ENCODE data around the gene SLIT3.

SLIT3 gene

GRCh38 chr5:169251333-169252084 is 49.4 kb downstream of the SLIT3 start:
- TF ChIP-seq CSDC2 (CRISPR knock-in tag; IDR thresholded peaks at IDR 0.05) = no peak
- peak; percentile 31; the same call in 1 of the 2 replicates for TF ChIP-seq ISL1 (CRISPR knock-in tag; IDR thresholded peaks at IDR 0.05)
- peak; percentile 65 for ATAC-seq

- no peak for ATAC-seq
- TF ChIP-seq SNAI2 (CRISPR knock-in tag; IDR thresholded peaks at IDR 0.05) = no peak
- TF ChIP-seq RARB (CRISPR knock-in tag; IDR thresholded peaks at IDR 0.05) = no peak
- TF ChIP-seq ARNTL (CRISPR knock-in tag; IDR thresholded peaks at IDR 0.05; ENCODE audit: borderline replicate concordance, low read depth) = no peak
- no peak for TF ChIP-seq ZFP30 (CRISPR knock-in tag; IDR thresholded peaks at IDR 0.05)
- TF ChIP-seq ESRRG (CRISPR knock-in tag; IDR thresholded peaks at IDR 0.05) = no peak
- no peak for TF ChIP-seq PPARA (CRISPR knock-in tag; IDR thresholded peaks at IDR 0.05; ENCODE audit: borderline replicate concordance)
- TF ChIP-seq TSHZ2 (CRISPR knock-in tag; IDR thresholded peaks at IDR 0.05) = no peak
- TF ChIP-seq ZC3H10 (CRISPR knock-in tag; IDR thresholded peaks at IDR 0.05) = no peak
- TF ChIP-seq CSDC2 (CRISPR knock-in tag; IDR thresholded peaks at IDR 0.05) = no peak
- TF ChIP-seq OSR1 (CRISPR knock-in tag; IDR thresholded peaks at IDR 0.05) = no peak
- no peak for TF ChIP-seq BACH2 (CRISPR knock-in tag; IDR thresholded peaks at IDR 0.05; ENCODE audit: borderline replicate concordance)
- no peak for TF ChIP-seq ZNF8 (CRISPR knock-in tag; IDR thresholded peaks at IDR 0.05)
- no peak for TF ChIP-seq ISL1 (CRISPR knock-in tag; IDR thresholded peaks at IDR 0.05)
- no peak for TF ChIP-seq PATZ1 (CRISPR knock-in tag; IDR thresholded peaks at IDR 0.05; ENCODE audit: borderline replicate concordance)
- no peak for TF ChIP-seq TOX (CRISPR knock-in tag; IDR thresholded peaks at IDR 0.05; ENCODE audit: borderline replicate concordance)
- TF ChIP-seq TCF4 (CRISPR knock-in tag; IDR thresholded peaks at IDR 0.05; ENCODE audit: borderline replicate concordance) = no peak
- TF ChIP-seq, protein P1, sequence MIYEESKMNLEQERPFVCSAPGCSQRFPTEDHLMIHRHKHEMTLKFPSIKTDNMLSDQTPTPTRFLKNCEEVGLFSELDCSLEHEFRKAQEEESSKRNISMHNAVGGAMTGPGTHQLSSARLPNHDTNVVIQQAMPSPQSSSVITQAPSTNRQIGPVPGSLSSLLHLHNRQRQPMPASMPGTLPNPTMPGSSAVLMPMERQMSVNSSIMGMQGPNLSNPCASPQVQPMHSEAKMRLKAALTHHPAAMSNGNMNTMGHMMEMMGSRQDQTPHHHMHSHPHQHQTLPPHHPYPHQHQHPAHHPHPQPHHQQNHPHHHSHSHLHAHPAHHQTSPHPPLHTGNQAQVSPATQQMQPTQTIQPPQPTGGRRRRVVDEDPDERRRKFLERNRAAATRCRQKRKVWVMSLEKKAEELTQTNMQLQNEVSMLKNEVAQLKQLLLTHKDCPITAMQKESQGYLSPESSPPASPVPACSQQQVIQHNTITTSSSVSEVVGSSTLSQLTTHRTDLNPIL (CRISPR knock-in tag; IDR thresholded peaks at IDR 0.05; ENCODE audit: low read depth) = no peak
These were observed 50.1 kb downstream of the SLIT3 start for GRCh38 chr5:169250887-169251286.

GRCh38 chr5:169248996-169249395 is 51.9 kb downstream of the SLIT3 start:
- TF ChIP-seq, protein P1 (CRISPR knock-in tag; IDR thresholded peaks at IDR 0.05; ENCODE audit: low read depth) = peak; percentile 73; the same call in 1 of the 2 replicates
- TF ChIP-seq ESRRG (CRISPR knock-in tag; IDR thresholded peaks at IDR 0.05) (no peak), ZNF70 (CRISPR knock-in tag; IDR thresholded peaks at IDR 0.05) (no peak), RARB (CRISPR knock-in tag; IDR thresholded peaks at IDR 0.05) (no peak), PPARA (CRISPR knock-in tag; IDR thresholded peaks at IDR 0.05; ENCODE audit: borderline replicate concordance) (no peak), ZNF565 (CRISPR knock-in tag; conservative IDR thresholded peaks at IDR 0.05; ENCODE audit: low read depth) (no peak), ZNF8 (CRISPR knock-in tag; IDR thresholded peaks at IDR 0.05) (no peak), ZC3H10 (CRISPR knock-in tag; IDR thresholded peaks at IDR 0.05) (no peak), TCF4 (CRISPR knock-in tag; IDR thresholded peaks at IDR 0.05; ENCODE audit: borderline replicate concordance) (no peak), BACH2 (CRISPR knock-in tag; IDR thresholded peaks at IDR 0.05; ENCODE audit: borderline replicate concordance) (no peak), POU6F1 (CRISPR knock-in tag; IDR thresholded peaks at IDR 0.05; ENCODE audit: borderline replicate concordance, low read depth) (no peak), ARNTL (CRISPR knock-in tag; IDR thresholded peaks at IDR 0.05; ENCODE audit: borderline replicate concordance, low read depth) (no peak), ISL1 (CRISPR knock-in tag; IDR thresholded peaks at IDR 0.05) (peak; percentile 91)
- TF ChIP-seq, protein P2, sequence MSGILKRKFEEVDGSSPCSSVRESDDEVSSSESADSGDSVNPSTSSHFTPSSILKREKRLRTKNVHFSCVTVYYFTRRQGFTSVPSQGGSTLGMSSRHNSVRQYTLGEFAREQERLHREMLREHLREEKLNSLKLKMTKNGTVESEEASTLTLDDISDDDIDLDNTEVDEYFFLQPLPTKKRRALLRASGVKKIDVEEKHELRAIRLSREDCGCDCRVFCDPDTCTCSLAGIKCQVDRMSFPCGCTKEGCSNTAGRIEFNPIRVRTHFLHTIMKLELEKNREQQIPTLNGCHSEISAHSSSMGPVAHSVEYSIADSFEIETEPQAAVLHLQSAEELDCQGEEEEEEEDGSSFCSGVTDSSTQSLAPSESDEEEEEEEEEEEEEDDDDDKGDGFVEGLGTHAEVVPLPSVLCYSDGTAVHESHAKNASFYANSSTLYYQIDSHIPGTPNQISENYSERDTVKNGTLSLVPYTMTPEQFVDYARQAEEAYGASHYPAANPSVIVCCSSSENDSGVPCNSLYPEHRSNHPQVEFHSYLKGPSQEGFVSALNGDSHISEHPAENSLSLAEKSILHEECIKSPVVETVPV (CRISPR knock-in tag; IDR thresholded peaks at IDR 0.05) = no peak
- ATAC-seq = no peak

Data from SK-N-SH treated with all-trans-retinoic acid at 6 μM for 48 hours (cell line).